Erythroblast (primary cell): ENCODE measurements around the gene ZNFX1.
"Not testable (repeated sequence)": the region's sequence is repeated elsewhere in the genome, so short reads cannot be mapped to it uniquely, and the experiment has no call there.

Source experiments
- DNase-seq, 2 experiments: peaks; one replicate each; lab custom pipeline; 2025; lab: John Stamatoyannopoulos, UW
- GATA1 ChIP-seq: IDR thresholded peaks from 2 replicates; pipeline ENCODE4 v1.6.1; 2011; ENCODE audit warnings: low read depth, mild to moderate bottlenecking, control low read depth, low read length, moderate library complexity
- POLR2A ChIP-seq: IDR thresholded peaks from 2 replicates; pipeline ENCODE4 v1.6.1; 2011; ENCODE audit warnings: mild to moderate bottlenecking, low read length

Gene ZNFX1

DNA sequence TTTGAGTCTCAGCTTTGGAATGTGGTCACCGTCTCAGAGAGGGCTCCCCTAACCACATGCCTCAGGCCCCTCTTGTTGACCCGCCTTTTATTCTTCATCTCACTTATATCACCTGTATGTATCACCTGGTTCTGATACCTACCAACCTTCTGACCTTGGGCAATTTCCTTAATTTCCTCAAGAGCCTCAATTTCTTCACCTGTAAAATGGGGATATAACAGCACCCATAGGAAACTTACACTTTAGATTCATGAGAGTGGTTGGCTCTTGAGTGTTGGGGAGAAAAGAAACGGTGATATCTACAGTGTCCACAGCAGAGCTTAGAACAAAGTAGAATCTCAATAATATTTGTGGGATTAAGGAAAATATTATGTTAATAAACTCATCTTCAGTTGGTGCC lies 62.6 kb downstream of the ZNFX1 start:
- DNase-seq, result no peak
- no peak for TF ChIP-seq POLR2A
- TF ChIP-seq GATA1, result no peak

DNA sequence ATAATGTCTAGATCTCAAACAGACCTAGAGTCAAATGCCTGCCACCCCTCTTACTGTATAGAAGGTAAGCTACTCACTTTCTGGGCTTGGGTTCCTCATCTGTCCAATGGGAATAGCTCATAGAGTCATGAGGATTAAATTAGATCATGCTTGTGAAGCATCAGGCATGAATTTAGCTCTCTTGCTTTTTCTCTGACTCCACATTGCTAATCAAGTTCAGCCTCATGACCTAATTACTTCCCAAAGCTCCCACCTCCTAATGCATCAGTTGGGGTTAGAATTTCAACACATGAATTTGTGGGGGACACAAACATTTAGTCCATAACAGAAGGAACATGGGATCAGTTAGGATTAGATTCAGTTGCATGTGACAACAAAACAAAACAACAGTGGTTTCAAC lies 63.3 kb downstream of the ZNFX1 start:
- no peak for DNase-seq
- TF ChIP-seq POLR2A (no peak), GATA1 (no peak)

DNA sequence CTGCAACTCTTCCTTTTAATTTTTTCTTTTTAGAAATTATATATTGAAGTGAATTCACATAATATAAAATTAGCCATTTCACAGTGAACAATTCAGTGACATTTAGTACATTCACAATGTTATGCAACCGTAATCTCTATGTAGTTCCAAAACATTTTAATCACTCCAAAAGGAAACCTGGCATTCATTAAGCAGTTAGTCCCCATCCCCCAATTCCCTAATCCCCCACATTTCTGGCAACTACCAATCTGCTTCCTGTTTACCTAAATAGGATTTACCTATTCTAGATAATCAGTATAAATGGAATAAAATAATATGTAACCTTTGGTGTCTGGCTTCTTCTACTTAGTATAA lies 67.1 kb downstream of the ZNFX1 start:
- DNase-seq, result no peak
- TF ChIP-seq POLR2A (no peak), GATA1 (no peak)

DNA sequence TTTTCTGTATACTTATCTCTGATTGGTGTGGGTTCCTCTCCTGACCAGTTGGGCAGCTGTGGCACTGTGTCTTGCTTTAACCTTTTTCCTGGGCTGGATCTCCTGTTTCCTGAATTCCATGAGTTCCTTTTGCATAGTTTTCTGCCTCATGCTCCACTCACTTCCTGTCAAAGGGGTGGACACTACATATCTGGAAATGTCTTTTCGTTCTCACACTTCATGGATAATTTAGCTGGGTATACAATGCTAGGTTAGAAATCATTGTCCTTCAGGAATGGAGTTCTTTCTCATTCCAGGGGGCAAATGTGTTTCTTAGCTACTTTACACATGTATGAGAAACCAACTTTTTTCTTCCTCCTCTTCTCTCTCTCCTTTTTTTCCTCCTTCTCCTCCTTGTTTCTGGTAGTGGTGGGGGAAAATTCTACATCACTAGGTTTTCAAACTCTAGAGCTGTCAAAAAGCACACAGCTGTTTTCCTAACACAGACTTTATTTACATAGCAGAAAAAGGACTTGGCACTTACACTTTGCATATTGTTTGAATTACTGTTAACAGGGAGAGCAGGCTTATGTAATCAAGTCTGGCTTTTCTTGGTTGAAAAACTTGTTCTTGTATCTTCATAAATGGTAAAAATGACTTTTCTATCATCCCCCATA lies 67.6 kb downstream of the ZNFX1 start:
- TF ChIP-seq GATA1 (no peak), POLR2A (no peak)
- DNase-seq, result no peak

DNA sequence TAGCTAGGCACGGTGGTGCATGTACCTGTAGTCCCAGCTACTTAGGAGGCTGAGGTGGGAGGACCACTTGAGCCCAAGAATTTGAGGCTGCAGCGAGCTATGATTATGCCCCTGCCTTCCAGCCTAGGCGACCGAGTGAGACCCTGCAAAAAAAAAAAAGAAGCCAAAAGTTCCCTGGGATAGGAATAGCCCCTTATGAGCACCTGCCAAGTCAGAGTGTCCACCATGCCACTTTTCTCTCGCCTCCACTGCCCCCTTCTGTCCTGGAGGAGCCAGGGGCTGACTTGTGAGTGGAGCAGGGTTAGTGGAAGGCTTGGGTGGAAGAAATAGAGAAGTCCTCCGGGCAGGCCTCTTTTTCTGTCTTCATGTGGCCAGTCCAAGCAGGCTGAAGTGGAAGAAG lies 70.8 kb downstream of the ZNFX1 start:
- DNase-seq, result peak; percentile 27 to 32
- TF ChIP-seq POLR2A (no peak), GATA1 (no peak)

DNA sequence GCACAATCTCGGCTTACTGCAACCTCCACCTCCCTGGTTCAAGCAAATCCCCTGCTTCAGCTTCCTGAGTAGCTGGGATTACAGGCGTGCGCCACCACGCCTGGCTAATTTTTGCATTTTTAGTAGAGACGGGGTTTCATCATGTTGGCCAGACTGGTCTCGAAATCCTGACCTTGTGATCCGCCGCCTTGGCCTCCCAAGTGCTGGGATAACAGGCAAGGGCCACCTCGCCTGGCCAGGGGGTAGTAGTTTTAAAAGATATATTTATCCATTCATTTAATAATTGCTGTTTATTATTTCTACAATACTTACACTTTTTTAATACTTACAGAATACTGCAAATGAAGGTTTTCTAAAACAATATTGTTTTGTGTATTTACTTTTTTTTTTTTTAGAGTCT lies 74.1 kb downstream of the ZNFX1 start:
- TF ChIP-seq GATA1, result no peak
- DNase-seq, result no peak

DNA sequence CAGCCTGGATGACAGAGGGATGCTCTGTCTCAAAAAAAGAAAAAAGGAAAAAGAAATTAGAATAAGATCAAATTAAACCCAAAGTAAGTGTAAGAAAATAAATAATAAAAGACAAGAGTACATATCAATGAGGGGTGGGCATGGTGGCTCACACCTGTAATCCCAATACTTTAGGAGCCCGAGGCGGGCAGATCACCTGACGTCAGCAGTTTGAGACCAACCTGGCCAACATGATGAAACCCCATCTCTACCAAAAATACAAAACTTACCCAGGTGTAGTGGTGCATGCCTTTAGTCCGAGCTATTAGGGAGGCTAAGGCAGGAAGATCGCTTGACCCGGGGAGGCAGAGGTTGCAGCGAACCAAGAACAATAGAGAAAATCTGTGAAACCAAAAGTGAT lies 74.8 kb downstream of the ZNFX1 start:
- no peak for TF ChIP-seq POLR2A
- TF ChIP-seq GATA1, result no peak
- no peak for DNase-seq

DNA sequence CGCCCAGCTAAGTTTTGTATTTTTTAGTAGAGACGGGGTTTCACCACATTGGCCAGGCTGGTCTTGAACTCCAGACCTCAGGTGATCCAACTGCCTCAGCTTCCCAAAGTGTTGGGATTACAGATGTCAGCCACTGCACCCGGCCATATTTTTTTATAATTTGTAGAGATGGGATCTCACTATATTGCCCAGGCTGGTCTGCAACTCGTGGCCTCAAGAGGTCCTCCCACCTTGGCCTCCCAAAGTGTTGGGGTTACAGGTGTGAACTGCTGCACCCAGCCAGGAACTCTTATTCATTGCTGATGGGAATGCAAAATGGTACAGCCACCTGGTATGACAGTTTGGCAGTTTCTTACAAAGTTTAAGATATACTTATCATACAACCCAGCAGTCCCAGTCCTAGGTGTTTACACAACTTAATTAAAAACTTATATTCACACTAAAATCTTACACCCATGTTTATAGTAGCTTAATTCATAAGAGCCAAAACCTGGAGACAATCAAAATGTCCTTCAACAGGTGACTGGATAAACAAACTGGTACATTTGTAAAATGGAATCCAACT lies 78.0 kb downstream of the ZNFX1 start:
- TF ChIP-seq POLR2A (no peak), GATA1 (no peak)

DNA sequence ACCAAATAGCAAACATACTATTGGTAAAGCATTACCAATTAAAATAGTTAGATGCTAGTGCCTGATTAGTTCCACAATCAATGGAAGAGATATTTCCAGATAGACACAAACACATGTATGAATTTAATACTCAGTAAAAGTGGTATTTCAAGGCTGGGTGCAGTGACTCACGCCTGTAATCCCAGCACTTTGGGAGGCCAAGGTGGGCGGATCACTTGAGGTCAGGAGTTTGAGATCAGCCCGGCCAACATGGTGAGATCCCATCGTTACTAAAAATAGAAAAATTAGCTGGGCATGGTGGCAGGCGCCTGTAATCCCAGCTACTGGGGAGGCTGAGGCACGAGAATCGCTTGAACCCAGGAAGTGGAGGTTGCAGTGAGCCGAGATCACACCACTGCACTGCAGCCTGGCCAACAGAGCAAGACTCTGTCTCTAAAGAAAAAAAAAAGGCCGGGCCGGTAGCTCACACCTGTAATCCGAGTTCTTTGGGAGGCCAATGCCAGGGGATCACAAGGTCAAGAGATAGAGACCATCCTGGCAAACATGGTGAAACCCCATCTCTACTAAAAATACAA lies 84.8 kb downstream of the ZNFX1 start:
- not testable (repeated sequence) for DNase-seq

More for the DNA sequence above, 78.0 kb downstream of the ZNFX1 start:
- DNase-seq, result no peak
